PC-9 (cell line): Measurements from ENCODE around the gene NHLRC3.

Experiments used
- CTCF ChIP-seq: fragments of 200-600 bp; sonication (generic); conservative IDR thresholded peaks from 2 replicates; pipeline ENCODE4 v1.6.1; 2017; ENCODE audit warnings: mixed run types, antibody characterized with exemption, mild to moderate bottlenecking, moderate library complexity
- EZH2 ChIP-seq: fragments of 200-600 bp; sonication (generic); IDR thresholded peaks from 2 replicates; pipeline ENCODE4 v1.8.0; 2017; ENCODE audit warnings: antibody characterized with exemption, low read depth

- peak; percentile 61 for TF ChIP-seq CTCF
- TF ChIP-seq EZH2 = no peak
Measured at GRCh38 chr13:39016787-39017186, 21.5 kb upstream of the NHLRC3 start.
